22Rv1 (cell line): ENCODE data around the gene GPR68.

Experiments
- ZFX ChIP-seq: fragments of 450-650 bp; IDR thresholded peaks from 2 replicates; pipeline ENCODE4 v1.6.1; 2017; ENCODE audit warnings: antibody characterized with exemption, borderline replicate concordance
- TF ChIP-seq, protein P1 (sequence below): fragments of 450-650 bp; IDR thresholded peaks from 2 replicates; pipeline ENCODE4 v1.5.1; 2017; ENCODE audit warnings: mild to moderate bottlenecking

DNA sequence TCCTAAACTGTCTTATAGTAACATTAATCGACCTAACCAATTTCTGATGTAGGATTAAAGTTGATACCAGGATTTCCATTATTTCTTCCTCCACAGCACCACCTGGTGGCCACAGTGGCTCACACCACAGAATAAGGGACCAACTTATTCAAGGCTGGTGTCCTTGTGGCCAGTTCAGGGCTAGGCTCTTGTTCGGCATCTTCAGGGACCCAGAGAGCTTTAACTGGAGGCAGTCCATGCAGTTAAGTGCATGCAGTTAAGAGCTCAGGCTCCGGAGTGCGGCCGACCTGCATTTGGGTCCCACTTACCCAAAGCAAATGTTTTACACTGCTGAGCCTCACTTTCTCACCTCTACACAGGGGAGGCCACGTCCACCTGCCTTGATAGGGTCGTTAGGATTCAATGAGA is 42.0 kb upstream of the GPR68 start:
- TF ChIP-seq, protein P1, sequence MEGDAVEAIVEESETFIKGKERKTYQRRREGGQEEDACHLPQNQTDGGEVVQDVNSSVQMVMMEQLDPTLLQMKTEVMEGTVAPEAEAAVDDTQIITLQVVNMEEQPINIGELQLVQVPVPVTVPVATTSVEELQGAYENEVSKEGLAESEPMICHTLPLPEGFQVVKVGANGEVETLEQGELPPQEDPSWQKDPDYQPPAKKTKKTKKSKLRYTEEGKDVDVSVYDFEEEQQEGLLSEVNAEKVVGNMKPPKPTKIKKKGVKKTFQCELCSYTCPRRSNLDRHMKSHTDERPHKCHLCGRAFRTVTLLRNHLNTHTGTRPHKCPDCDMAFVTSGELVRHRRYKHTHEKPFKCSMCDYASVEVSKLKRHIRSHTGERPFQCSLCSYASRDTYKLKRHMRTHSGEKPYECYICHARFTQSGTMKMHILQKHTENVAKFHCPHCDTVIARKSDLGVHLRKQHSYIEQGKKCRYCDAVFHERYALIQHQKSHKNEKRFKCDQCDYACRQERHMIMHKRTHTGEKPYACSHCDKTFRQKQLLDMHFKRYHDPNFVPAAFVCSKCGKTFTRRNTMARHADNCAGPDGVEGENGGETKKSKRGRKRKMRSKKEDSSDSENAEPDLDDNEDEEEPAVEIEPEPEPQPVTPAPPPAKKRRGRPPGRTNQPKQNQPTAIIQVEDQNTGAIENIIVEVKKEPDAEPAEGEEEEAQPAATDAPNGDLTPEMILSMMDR = peak; percentile 89
- TF ChIP-seq ZFX = no peak
